ENCODE data around the gene SPATA45. TPM values are rescaled to one million over a fixed set of nuclear protein-coding genes. Genes with fewer than 3 reads are reported as not detected.
"Not testable (repeated sequence)": the region's sequence is repeated elsewhere in the genome, so short reads cannot be mapped to it uniquely, and the experiment has no call there.

The SPATA45 gene
- total and polyA plus RNA-seq, 9 donors, result 0.44 TPM; not detected in 8

DNA sequence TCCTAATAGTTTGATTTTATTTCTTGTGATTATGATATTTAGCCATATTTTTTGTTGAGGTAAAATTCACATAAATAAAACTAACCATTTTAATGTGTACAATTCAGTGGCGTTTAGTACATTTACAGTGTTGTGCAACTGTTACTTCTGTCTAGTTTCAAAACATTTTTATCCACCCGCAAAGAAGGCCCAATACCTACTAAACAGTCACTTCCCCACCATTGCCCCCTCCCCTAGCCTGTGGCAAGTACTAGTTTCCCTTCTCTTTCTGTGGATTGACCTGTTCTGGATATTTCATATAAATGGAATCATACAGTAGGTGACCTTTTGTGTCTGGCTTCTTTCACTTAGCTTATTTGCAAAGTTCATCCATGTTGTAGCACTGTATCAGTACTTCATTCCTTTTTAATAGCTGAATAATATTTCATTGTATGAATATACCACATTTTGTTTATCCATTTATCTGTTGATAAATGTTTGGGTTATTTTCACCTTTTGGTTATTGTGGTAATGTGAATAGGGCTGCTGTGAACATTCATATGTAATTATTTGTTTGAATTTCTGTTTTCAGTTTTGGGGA is 14.8 kb upstream of the SPATA45 start:
- H3K4me1 ChIP-seq (ENCODE audit: control insufficient read depth, insufficient read depth, low read length), result peaks cover 16% of the 10 kb centered on the region
- H3K9me3 ChIP-seq (replicated peaks; ENCODE audit: control insufficient read depth, low read depth, low read length), result no peaks in the 10 kb centered on the region
- H3K36me3 ChIP-seq (ENCODE audit: control insufficient read depth, insufficient read depth, low read length), result no peaks in the 10 kb centered on the region
- H3K27ac ChIP-seq (ENCODE audit: low read length), result no peak overlapping the region
- no peaks in the 10 kb centered on the region for H3K27me3 ChIP-seq (ENCODE audit: control insufficient read depth, insufficient read depth, low read length)
- no peak for DNase-seq
- no CpG with 5 or more reads among the region's 2 CpGs for WGBS (ENCODE audit: insufficient coverage)
- H3K4me3 ChIP-seq (ENCODE audit: low read length), result no peak overlapping the region

DNA sequence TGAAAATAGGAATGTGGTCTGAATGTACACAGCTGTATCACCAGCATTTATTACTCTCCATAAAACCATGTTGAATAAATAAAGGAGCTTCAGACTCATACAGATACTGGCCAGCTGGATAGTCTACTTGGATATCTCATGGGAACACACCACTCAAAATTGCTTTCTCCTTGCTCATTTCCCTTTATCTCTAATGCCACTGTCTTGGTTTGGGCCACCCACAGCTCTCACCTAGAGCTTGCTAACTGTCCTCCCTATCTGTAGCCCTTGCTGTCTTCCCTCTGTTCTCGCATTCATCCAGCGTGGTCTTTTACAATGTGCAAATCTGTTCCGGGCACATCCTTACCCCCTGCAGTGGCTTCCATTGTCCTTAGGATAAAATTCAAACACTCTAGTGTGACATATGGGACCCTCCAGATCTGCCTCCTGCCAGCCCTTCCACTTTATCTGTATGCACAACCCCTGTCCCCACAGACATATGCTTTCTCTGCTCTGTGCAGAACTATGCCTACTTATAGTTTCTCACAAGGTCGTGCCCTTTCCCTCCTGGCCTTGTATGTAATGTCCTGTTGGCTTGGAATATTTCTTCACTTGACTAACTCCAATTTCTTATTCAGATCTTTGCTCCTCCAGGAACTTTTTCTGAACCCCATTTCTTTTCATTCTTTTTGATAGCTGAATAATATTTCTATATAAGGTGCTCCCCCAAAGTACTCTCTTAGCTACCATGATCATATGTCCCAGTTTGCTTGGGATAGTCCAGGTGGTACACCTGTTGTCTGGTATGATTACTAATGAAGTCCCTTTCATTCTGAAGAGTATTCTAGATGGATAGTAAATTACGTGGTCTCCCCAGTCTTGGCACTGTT is 13.5 kb upstream of the SPATA45 start:
- no peak for DNase-seq
- H3K27me3 ChIP-seq (ENCODE audit: control insufficient read depth, insufficient read depth, low read length), result no peaks in the 10 kb centered on the region
- 67% methylated on average over 3 of the region's 5 CpGs for WGBS (ENCODE audit: insufficient coverage)
- H3K4me1 ChIP-seq (ENCODE audit: control insufficient read depth, insufficient read depth, low read length), result peaks cover 19% of the 10 kb centered on the region
- H3K9me3 ChIP-seq (replicated peaks; ENCODE audit: control insufficient read depth, low read depth, low read length), result no peaks in the 10 kb centered on the region
- H3K36me3 ChIP-seq (ENCODE audit: control insufficient read depth, insufficient read depth, low read length), result no peaks in the 10 kb centered on the region
- H3K27ac ChIP-seq (ENCODE audit: low read length), result no peak overlapping the region
- H3K4me3 ChIP-seq (ENCODE audit: low read length), result no peak overlapping the region

DNA sequence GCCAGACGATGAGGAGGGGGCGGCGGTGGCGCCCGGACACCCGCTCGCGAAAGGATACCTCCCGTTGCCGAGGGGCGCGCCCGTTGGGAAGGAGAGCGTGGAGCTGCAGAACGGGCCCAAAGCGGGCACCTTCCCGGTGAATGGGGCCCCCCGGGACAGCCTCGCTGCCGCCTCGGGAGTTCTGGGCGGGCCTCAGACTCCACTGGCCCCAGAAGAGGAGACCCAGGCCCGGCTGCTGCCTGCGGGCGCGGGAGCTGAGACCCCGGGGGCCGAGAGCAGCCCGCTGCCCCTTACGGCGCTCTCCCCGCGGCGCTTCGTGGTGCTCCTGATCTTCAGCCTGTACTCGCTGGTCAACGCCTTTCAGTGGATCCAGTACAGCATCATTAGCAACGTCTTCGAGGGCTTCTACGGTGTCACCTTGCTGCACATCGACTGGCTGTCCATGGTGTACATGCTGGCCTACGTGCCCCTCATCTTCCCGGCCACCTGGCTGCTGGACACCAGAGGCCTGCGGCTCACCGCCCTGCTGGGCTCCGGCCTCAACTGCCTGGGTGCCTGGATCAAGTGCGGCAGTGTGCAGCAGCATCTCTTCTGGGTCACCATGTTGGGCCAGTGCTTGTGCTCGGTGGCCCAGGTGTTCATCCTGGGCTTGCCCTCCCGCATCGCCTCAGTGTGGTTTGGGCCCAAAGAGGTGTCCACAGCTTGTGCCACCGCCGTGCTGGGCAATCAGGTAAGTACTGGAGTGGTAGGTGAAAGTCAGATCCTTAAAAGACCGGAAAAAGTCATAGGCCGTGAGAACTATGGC is 11.2 kb upstream of the SPATA45 start:
- peak overlapping the region; percentile 77 for H3K4me3 ChIP-seq (ENCODE audit: low read length)
- H3K4me1 ChIP-seq (ENCODE audit: control insufficient read depth, insufficient read depth, low read length), result peaks cover 19% of the 10 kb centered on the region
- 2% methylated on average over 53 of the region's 54 CpGs for WGBS (ENCODE audit: insufficient coverage)
- no peaks in the 10 kb centered on the region for H3K36me3 ChIP-seq (ENCODE audit: control insufficient read depth, insufficient read depth, low read length)
- no peaks in the 10 kb centered on the region for H3K27me3 ChIP-seq (ENCODE audit: control insufficient read depth, insufficient read depth, low read length)
- DNase-seq, result peak; percentile 54
- no peaks in the 10 kb centered on the region for H3K9me3 ChIP-seq (replicated peaks; ENCODE audit: control insufficient read depth, low read depth, low read length)
- H3K27ac ChIP-seq (ENCODE audit: low read length), result peak overlapping the region; percentile 90

DNA sequence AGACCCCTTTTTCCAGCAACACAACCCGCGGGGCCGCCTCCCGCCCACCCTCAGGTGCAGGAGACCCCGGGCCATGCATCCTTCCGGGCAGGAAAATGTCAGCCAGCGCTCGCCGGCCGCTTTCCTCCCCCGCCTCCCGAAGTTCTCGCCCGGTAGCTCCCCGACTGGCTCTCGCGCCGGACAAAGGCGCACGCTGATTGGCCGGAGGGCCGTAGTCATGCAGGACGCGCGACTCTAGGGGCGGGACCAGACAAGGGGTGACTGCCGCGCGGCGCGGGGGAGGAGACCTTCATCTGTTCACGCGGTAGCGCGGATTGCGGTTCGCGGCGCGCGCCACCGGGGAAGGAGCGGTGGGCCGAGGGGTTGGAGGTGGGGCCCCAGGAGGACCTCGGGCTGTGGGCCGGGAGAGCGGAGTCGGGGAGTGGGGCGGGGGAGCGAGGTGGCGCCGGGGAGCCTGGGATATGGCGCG is 10.6 kb upstream of the SPATA45 start, which contains the start of gene FLVCR1:
Gene FLVCR1, plus strand, starts transcription at position 284 of the 469 bp plus-strand sequence. Its CDS starts 178 bp downstream, at position 462.
- peak; percentile 99 for DNase-seq
- no peaks in the 10 kb centered on the region for H3K9me3 ChIP-seq (replicated peaks; ENCODE audit: control insufficient read depth, low read depth, low read length)
- H3K36me3 ChIP-seq (ENCODE audit: control insufficient read depth, insufficient read depth, low read length), result no peaks in the 10 kb centered on the region
- peaks cover 19% of the 10 kb centered on the region for H3K4me1 ChIP-seq (ENCODE audit: control insufficient read depth, insufficient read depth, low read length)
- peak within 1 kb of the TSS; percentile 77 for H3K4me3 ChIP-seq (ENCODE audit: low read length)
- peak within 1 kb of the TSS; percentile 90 for H3K27ac ChIP-seq (ENCODE audit: low read length)
- H3K27me3 ChIP-seq (ENCODE audit: control insufficient read depth, insufficient read depth, low read length), result no peaks in the 10 kb centered on the region
- under 1% methylated on average over 53 of the region's 54 CpGs for WGBS (ENCODE audit: insufficient coverage)

DNA sequence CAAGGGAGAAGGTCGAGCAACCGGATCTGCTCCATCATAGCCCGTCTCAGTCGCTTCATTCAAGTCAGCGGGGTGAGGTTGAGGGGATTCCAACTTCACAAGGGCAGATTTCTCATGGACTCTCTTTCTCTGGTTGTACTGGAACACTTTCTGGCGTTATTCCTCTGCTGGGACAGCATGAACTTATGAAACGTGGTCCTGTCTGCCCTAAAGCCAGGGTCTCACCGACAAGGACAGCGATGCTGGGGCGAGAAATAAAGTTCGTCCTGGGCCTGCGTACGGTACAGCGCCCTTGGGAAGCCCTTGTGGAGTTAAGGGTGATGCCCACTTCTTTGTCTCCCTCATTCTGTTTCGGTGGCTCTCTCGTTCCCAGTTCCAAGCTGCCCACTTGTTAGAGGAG is 9.3 kb upstream of the SPATA45 start:
- Histone ChIP-seq H3K4me1 (ENCODE audit: control insufficient read depth, insufficient read depth, low read length) (peaks cover 19% of the 10 kb centered on the region), H3K36me3 (ENCODE audit: control insufficient read depth, insufficient read depth, low read length) (no peaks in the 10 kb centered on the region), H3K9me3 (replicated peaks; ENCODE audit: control insufficient read depth, low read depth, low read length) (no peaks in the 10 kb centered on the region), H3K27ac (ENCODE audit: low read length) (no peak overlapping the region), H3K4me3 (ENCODE audit: low read length) (no peak overlapping the region), H3K27me3 (ENCODE audit: control insufficient read depth, insufficient read depth, low read length) (no peaks in the 10 kb centered on the region)
- DNase-seq, result no peak
- 86% methylated on average over 11 of the region's 16 CpGs for WGBS (ENCODE audit: insufficient coverage)

DNA sequence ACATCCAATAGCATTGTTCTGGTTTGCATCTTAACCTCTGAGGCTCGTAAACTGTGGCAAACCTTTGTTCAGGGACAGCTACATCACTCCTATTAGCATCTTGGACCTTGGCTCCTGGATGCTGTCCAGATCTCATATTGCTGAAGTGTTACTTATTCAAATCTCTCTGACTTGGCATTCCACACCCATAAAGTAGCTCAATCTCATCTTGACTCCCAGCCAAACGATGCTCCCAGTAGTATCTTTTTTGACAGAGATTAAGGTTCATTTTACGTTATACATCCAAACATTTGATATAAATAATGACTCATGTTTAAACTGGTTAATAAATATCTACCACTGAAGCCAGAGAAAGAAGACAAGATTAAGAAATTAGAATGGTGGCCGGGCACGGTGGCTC is 6.2 kb upstream of the SPATA45 start:
- Histone ChIP-seq H3K4me1 (ENCODE audit: control insufficient read depth, insufficient read depth, low read length) (peaks cover 5% of the 10 kb centered on the region), H3K27me3 (ENCODE audit: control insufficient read depth, insufficient read depth, low read length) (no peaks in the 10 kb centered on the region), H3K4me3 (ENCODE audit: low read length) (no peak overlapping the region), H3K9me3 (replicated peaks; ENCODE audit: control insufficient read depth, low read depth, low read length) (no peaks in the 10 kb centered on the region), H3K36me3 (ENCODE audit: control insufficient read depth, insufficient read depth, low read length) (no peaks in the 10 kb centered on the region), H3K27ac (ENCODE audit: low read length) (no peak overlapping the region)
- DNase-seq, result no peak
- 88% methylated on average over 1 of the region's 5 CpGs for WGBS (ENCODE audit: insufficient coverage)

DNA sequence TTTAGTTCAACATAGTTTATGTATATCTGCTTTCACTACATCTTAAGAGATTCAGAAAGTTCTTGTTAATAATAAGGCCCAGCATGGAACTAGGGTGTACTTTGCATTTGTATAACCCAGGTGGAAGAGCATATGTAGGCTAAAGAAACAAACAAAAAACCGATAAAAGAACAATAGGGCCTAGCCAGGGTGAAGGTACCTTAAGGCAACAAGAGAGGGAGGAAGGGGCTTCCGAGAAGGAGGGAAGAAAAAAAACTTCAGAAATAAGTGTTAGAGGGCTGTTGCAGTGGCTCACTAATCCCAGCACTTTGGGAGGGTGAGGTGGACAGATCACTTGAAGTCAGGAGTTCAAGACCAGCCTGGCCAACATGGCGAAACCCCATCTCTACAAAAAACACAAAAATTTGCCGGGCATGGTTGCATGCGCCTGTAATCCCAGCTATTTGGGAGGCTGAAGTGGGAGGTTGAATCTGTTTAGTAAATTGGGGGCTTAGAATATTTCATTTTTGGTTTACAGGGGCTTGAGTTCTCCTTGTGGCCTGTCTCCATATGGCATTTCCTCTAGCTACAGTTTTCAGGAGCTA is 4.7 kb upstream of the SPATA45 start:
- Histone ChIP-seq H3K27me3 (ENCODE audit: control insufficient read depth, insufficient read depth, low read length) (no peaks in the 10 kb centered on the region), H3K9me3 (replicated peaks; ENCODE audit: control insufficient read depth, low read depth, low read length) (no peaks in the 10 kb centered on the region), H3K4me1 (ENCODE audit: control insufficient read depth, insufficient read depth, low read length) (peaks cover 3% of the 10 kb centered on the region), H3K27ac (ENCODE audit: low read length) (no peak overlapping the region), H3K36me3 (ENCODE audit: control insufficient read depth, insufficient read depth, low read length) (no peaks in the 10 kb centered on the region), H3K4me3 (ENCODE audit: low read length) (no peak overlapping the region)
- WGBS (ENCODE audit: insufficient coverage), result 84% methylated on average over 2 of the region's 5 CpGs
- DNase-seq, result no peak

DNA sequence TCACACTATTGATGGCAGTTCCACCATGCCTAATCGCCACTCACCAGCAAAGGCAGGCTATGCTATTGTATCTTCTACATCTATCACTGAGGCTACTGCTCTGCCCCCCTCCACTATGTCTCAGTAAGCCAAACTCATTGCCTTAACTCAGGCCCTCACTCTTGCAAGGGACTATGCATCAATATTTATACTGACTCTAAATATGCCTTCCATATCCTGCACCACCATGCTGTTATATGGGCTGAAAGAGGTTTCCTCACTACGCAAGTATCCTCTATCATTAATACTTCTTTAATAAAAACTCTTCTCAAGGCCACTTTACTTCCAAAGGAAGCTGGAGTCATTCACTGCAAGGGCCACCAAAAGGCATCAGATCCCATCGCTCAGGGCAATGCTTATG is 2.9 kb downstream of the SPATA45 start:
- not testable (repeated sequence) for H3K9me3 ChIP-seq (replicated peaks; ENCODE audit: control insufficient read depth, low read depth, low read length); H3K4me3 ChIP-seq (ENCODE audit: low read length); DNase-seq; H3K36me3 ChIP-seq (ENCODE audit: control insufficient read depth, insufficient read depth, low read length); H3K27ac ChIP-seq (ENCODE audit: low read length); H3K4me1 ChIP-seq (ENCODE audit: control insufficient read depth, insufficient read depth, low read length); H3K27me3 ChIP-seq (ENCODE audit: control insufficient read depth, insufficient read depth, low read length)
- WGBS (ENCODE audit: insufficient coverage), result 100% methylated on average over 1 of the region's 3 CpGs

DNA sequence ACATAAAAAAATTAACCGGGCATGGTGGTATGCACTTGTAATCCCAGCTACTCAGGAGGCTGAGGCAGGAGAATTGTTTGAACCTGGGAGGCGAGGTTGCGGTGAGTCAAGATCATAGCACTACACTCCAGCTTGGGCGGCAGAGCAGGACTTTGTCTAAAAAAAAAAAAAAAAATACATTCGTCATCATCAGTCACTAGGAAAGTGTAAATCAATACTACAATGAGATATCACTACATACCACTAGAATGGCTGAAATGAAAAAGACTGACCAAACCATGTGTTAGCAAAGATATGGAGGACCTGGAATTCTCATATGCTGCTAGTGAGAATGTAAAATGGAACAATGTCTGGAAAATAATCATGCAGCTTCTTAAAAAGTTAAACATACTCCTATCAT is 9.3 kb downstream of the SPATA45 start:
- Histone ChIP-seq H3K36me3 (ENCODE audit: control insufficient read depth, insufficient read depth, low read length) (no peaks in the 10 kb centered on the region), H3K4me3 (ENCODE audit: low read length) (no peak overlapping the region), H3K27me3 (ENCODE audit: control insufficient read depth, insufficient read depth, low read length) (no peaks in the 10 kb centered on the region), H3K4me1 (ENCODE audit: control insufficient read depth, insufficient read depth, low read length) (no peaks in the 10 kb centered on the region), H3K27ac (ENCODE audit: low read length) (no peak overlapping the region), H3K9me3 (replicated peaks; ENCODE audit: control insufficient read depth, low read depth, low read length) (no peaks in the 10 kb centered on the region)
- WGBS (ENCODE audit: insufficient coverage), result no CpG with 5 or more reads among the region's 5 CpGs
- no peak for DNase-seq
